Heart left ventricle (tissue), 13 donors: ENCODE results near the gene NUDT16.

Source experiments
- CTCF ChIP-seq, 12 donors: fragments of 200-600 bp; sonication (generic) in 4 of 12; IDR thresholded peaks; one replicate each; pipeline versions ENCODE4 v1.5.0 to v1.8.0; 2018 to 2022; ENCODE audit warnings: antibody characterized with exemption in 12 of 12, mild to moderate bottlenecking in 5 of 12
- POLR2A ChIP-seq, 2 donors: fragments of 450-650 bp; IDR thresholded peaks; one replicate each; pipeline ENCODE4 v1.6.1; 2017; ENCODE audit warnings: antibody characterized with exemption in 2 of 2, mild to moderate bottlenecking in 2 of 2, moderate library complexity in 2 of 2
- donor health status: ischemic (EF 13 %, LVEDD 7.1; RV severe dilation, severe dysfunction).
- donor health status: DM: no; HTN: yes; CAD: no.
- donor health status: DM: no; HTN: no; CAD: no.
- donor health status: ischemic (EF 25% LVEDD 6.9; RV normal size, moderate dysfunction).
- donor health status: ischemic (EF 25% LVEDD 5.7; RV mildly dilated, moderate dysfunction).
- donor health status: ischemic (EF 35%, LVEDD 5.7; RV mildly dilated, moderate dysfunction).
- donor health status: nonischemic (EF 11% LVEDD 7.7; RV severe dilation, severe dysfunction).
- donor health status: DM: yes; HTN: yes; CAD: no.
- donor health status: PGD.
- donor health status: ischemic (EF 29% LVEDD 5.4; RV normal size, mild dysfunction).
- donor health status: nonischemic (EF 23%, LVEDD 6.1; RV moderate dilation, normal function).

GRCh38 chr3:131386429-131387165 lies 5.0 kb downstream of the NUDT16 start:
- TF ChIP-seq CTCF (IDR thresholded peaks at IDR 0.05) (no peak), POLR2A (IDR thresholded peaks at IDR 0.05) (no peak)
